Stimulated activated effector memory CD8-positive, alpha-beta T cell treated with anti-CD3 and anti-CD28 coated beads, Interleukin-12 subunit alpha, Interleukin-12 subunit beta, amount 100 ng/mL, for 72 hours (primary cell): ENCODE results near the gene PTPRU.

Experiments
- ATAC-seq: fragments of 150-1000 bp; cut with Tn5 transposase; 2 replicates; pipeline ENCODE4 v1.10.0; 2021
- DNase-seq, 2 donors: peaks; one replicate each; pipeline ENCODE4 v3.0.0; 2021 to 2022; ENCODE audit warnings: low spot score in 2 of 2
- H3K27ac Mint-ChIP-seq: one replicate; pipeline ENCODE4 v1.8.0; 2022; ENCODE audit warnings: mild to moderate bottlenecking, mixed read lengths
- H3K36me3 Mint-ChIP-seq: one replicate; pipeline ENCODE4 v1.8.0; 2022; ENCODE audit warnings: mild to moderate bottlenecking, mixed read lengths
- H3K4me1 Mint-ChIP-seq: one replicate; pipeline ENCODE4 v1.8.0; 2022; ENCODE audit warnings: mixed read lengths
- H3K4me3 Mint-ChIP-seq: one replicate; pipeline ENCODE4 v1.8.0; 2022; ENCODE audit warnings: mild to moderate bottlenecking, mixed read lengths
- H3K9me3 Mint-ChIP-seq: one replicate; pipeline ENCODE4 v1.8.0; 2022; ENCODE audit warnings: mixed read lengths

PTPRU gene

GRCh38 chr1:29371332-29371731, 135.0 kb downstream of the PTPRU start:
- Mint-ChIP-seq H3K4me1 (no peaks in the 10 kb centered on the region), H3K36me3 (no peaks in the 10 kb centered on the region), H3K27ac (no peak overlapping the region), H3K4me3 (no peak overlapping the region), H3K9me3 (no peaks in the 10 kb centered on the region)
- no peak for ATAC-seq
- DNase-seq, result no peak

GRCh38 chr1:29372108-29372507, 135.8 kb downstream of the PTPRU start:
- no peaks in the 10 kb centered on the region for H3K9me3 Mint-ChIP-seq
- H3K36me3 Mint-ChIP-seq, result no peaks in the 10 kb centered on the region
- ATAC-seq (no peak), DNase-seq (no peak)
- H3K27ac Mint-ChIP-seq, result no peak overlapping the region
- no peaks in the 10 kb centered on the region for H3K4me1 Mint-ChIP-seq
- H3K4me3 Mint-ChIP-seq, result no peak overlapping the region
